ENCODE measurements around the gene MAGEL2. TPM values are rescaled to one million over a fixed set of nuclear protein-coding genes. Genes with fewer than 3 reads are reported as not detected.

MAGEL2 gene
- total RNA-seq, 1 experiment from 2014 or later: 9.2 TPM

DNA sequence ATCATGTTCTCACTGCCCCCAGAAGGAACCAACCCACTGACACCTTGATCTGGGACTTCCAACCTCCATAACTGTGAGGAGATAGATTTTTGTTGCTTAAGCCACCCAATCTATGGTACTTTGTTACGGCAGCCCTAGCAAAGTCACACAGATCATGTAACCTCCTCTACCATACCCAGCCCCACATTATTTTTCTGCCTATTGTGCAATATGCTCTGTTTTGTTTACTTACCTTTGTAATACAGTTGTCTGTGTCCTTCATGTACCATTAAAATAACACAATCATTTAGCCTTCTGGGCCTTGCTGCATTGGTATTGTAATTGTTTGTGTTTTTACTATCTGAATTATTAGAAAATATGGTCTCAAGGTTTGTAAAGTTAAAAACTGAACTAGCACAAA lies 23.3 kb upstream of the MAGEL2 start:
- Histone ChIP-seq H3K4ac (ENCODE audit: low read depth, low read length) (no peak overlapping the region), H3K18ac (ENCODE audit: insufficient read length, low read depth, low read length) (no peak overlapping the region), H3K79me2 (ENCODE audit: insufficient read depth, low read length) (no peaks in the 10 kb centered on the region), H2AFZ (ENCODE audit: low read length) (no peak overlapping the region), H2BK12ac (ENCODE audit: insufficient read length, low read depth, low read length) (no peak overlapping the region), H2AK5ac (ENCODE audit: insufficient read length, low read length) (no peak overlapping the region), H2BK15ac (ENCODE audit: low read depth, low read length) (no peak overlapping the region), H3K27me3 (ENCODE audit: insufficient read depth, low read length) (no peaks in the 10 kb centered on the region), H3K4me2 (ENCODE audit: insufficient read depth, insufficient read length, low read length) (no peak overlapping the region), H3K27ac (ENCODE audit: insufficient read length, low read depth, low read length) (no peak overlapping the region), H3K9ac (ENCODE audit: extremely low read depth, insufficient read length, low read length) (no peak overlapping the region), H4K5ac (ENCODE audit: insufficient read length, low read depth, low read length) (no peak overlapping the region), H3K56ac (ENCODE audit: insufficient read length, low read depth, low read length) (no peak overlapping the region), H3K79me1 (ENCODE audit: insufficient read depth, low read depth, low read length, poor library complexity, severe bottlenecking) (no peaks in the 10 kb centered on the region), H3T11ph (ENCODE audit: low read length) (no peak overlapping the region), H3K14ac (ENCODE audit: insufficient read depth, low read length) (no peak overlapping the region), H4K8ac (replicated peaks; ENCODE audit: insufficient read length, low read depth, low read length) (no peak overlapping the region), H4K20me1 (ENCODE audit: control insufficient read depth, insufficient read depth, insufficient read length) (no peaks in the 10 kb centered on the region), H3K4me1 (ENCODE audit: insufficient read depth, low read length) (no peaks in the 10 kb centered on the region), H2BK20ac (ENCODE audit: low read depth, low read length, poor library complexity, severe bottlenecking) (no peak overlapping the region), H4K91ac (ENCODE audit: insufficient read length, low read depth, low read length) (no peak overlapping the region), H2BK5ac (ENCODE audit: insufficient read length, low read length) (no peak overlapping the region), H2BK120ac (ENCODE audit: low read depth, low read length, poor library complexity, severe bottlenecking) (no peak overlapping the region), H3K9me3 (ENCODE audit: control insufficient read depth, low read depth, low read length) (peaks cover 37% of the 10 kb centered on the region), H3K23me2 (ENCODE audit: insufficient read length, low read depth, low read length, poor library complexity, severe bottlenecking) (no peaks in the 10 kb centered on the region), H3K23ac (ENCODE audit: insufficient read length, low read depth, low read length) (no peak overlapping the region)
- no CpG with 5 or more reads among the region's 1 CpG for WGBS (ENCODE audit: extremely low coverage, insufficient read length, low lambda C conversion rate)
- DNase-seq: no peak
- no peaks in the 10 kb centered on the region for H3K4me1 Mint-ChIP-seq
- TF ChIP-seq, protein P1, sequence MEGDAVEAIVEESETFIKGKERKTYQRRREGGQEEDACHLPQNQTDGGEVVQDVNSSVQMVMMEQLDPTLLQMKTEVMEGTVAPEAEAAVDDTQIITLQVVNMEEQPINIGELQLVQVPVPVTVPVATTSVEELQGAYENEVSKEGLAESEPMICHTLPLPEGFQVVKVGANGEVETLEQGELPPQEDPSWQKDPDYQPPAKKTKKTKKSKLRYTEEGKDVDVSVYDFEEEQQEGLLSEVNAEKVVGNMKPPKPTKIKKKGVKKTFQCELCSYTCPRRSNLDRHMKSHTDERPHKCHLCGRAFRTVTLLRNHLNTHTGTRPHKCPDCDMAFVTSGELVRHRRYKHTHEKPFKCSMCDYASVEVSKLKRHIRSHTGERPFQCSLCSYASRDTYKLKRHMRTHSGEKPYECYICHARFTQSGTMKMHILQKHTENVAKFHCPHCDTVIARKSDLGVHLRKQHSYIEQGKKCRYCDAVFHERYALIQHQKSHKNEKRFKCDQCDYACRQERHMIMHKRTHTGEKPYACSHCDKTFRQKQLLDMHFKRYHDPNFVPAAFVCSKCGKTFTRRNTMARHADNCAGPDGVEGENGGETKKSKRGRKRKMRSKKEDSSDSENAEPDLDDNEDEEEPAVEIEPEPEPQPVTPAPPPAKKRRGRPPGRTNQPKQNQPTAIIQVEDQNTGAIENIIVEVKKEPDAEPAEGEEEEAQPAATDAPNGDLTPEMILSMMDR (conservative IDR thresholded peaks at IDR 0.05): no peak
- peaks cover 21 to 27% of the 10 kb centered on the region in 2 experiments for H3K9me3 Mint-ChIP-seq
- H3K4me3 Mint-ChIP-seq: no peak overlapping the region
- H3K27me3 Mint-ChIP-seq (ENCODE audit: low read depth): peaks cover 2% of the 10 kb centered on the region; the same call in 1 of the 2 replicates
- H3K36me3 Mint-ChIP-seq (ENCODE audit: insufficient read depth in 1 of 3, low read depth in 3 of 3): no peaks in the 10 kb centered on the region; a peak in 2 of 7 replicates
- H3K27ac Mint-ChIP-seq: no peak overlapping the region

Data from H9 (cell line).